Spleen (tissue), 11 donors: ENCODE data around the gene HOXD4. TPM values are rescaled to one million over a fixed set of nuclear protein-coding genes. Genes with fewer than 3 reads are reported as not detected.

Experiments
- DNase-seq: peaks from one replicate; pipeline ENCODE4 v3.0.0-alpha.2; 2020
- H3K27ac ChIP-seq, 8 donors: fragments of 200-600 bp; sonication (generic) in 7 of 8; 1 replicate in 4 of 8; 2 replicates in 4 of 8; pipeline versions ENCODE4 v1.5.0 to v1.8.0; 2016 to 2021; ENCODE audit warnings: inconsistent platforms in 4 of 8, mild to moderate bottlenecking in 4 of 8, moderate library complexity in 1 of 8
- H3K27me3 ChIP-seq, 7 donors: fragments of 200-600 bp; sonication (generic) in 6 of 7; replicated peaks in 1 of 7; 1 replicate in 4 of 7; 2 replicates in 3 of 7; pipeline versions ENCODE4 v1.5.0 to v1.8.0; 2016 to 2021; ENCODE audit warnings: inconsistent platforms in 3 of 7, mild to moderate bottlenecking in 1 of 7
- H3K36me3 ChIP-seq, 6 donors: fragments of 200-600 bp; sonication (generic) in 5 of 6; 1 replicate in 4 of 6; 2 replicates in 2 of 6; pipeline versions ENCODE4 v1.5.0 to v1.8.0; 2016 to 2021; ENCODE audit warnings: inconsistent platforms in 2 of 6
- H3K4me1 ChIP-seq, 6 donors: fragments of 200-600 bp; sonication (generic) in 5 of 6; 1 replicate in 3 of 6; 2 replicates in 3 of 6; pipeline versions ENCODE4 v1.5.0 to v1.8.0; 2016 to 2021; ENCODE audit warnings: inconsistent platforms in 3 of 6
- H3K4me3 ChIP-seq, 8 donors: fragments of 200-600 bp; sonication (generic) in 7 of 8; 1 replicate in 4 of 8; 2 replicates in 4 of 8; pipeline versions ENCODE4 v1.5.0 to v1.8.0; 2016 to 2021; ENCODE audit warnings: inconsistent platforms in 4 of 8, mild to moderate bottlenecking in 4 of 8, moderate library complexity in 2 of 8
- H3K9me3 ChIP-seq, 8 donors: fragments of 200-600 bp; sonication (generic) in 7 of 8; 1 replicate in 4 of 8; 2 replicates in 4 of 8; pipeline versions ENCODE4 v1.5.0 to v1.8.0; 2016 to 2021; ENCODE audit warnings: inconsistent platforms in 4 of 8
- POLR2A ChIP-seq, 3 donors: fragments of 450-650 bp; IDR thresholded peaks; one replicate each; pipeline ENCODE4 v1.5.1; 2017; ENCODE audit warnings: antibody characterized with exemption in 3 of 3, mild to moderate bottlenecking in 1 of 3
- POLR2AphosphoS5 ChIP-seq, 3 donors: sonication (generic); formaldehyde crosslinking; IDR thresholded peaks; one replicate each; pipeline ENCODE4 v1.5.1; 2017; ENCODE audit warnings: antibody characterized with exemption in 3 of 3
- WGBS, 5 donors: extraction: QIAGEN DNeasy Blood & Tissue Kit in 3 of 5; methylation state at CpG; one replicate each; pipeline versions ENCODE4 v1.1.5 to v1.1.7; 2013 to 2018; 5-methylcytosine and 5-hydroxymethylcytosine counted together
- intact Hi-C: fragments of 100-400 bp; cut with DNase I; formaldehyde crosslinking; loops from one replicate; pipeline ENCODE4 v1.15.0; 2023; ENCODE audit warnings: low total_unique reads
- polyA plus RNA-seq, 3 donors: library from polyadenylated mRNA; stranded (reverse); fragments of 200-250 nt; gene quantifications; one replicate each; pipeline ENCODE4 v1.2.1, GENCODE V29; 2013
- total RNA-seq, 7 donors: library from RNA; depleted of rRNA in 3 of 7; stranded (reverse); fragments of >200 nt in 3 of 7; fragmentation: NEBNext Ultra II Directional in 4 of 7; extraction: Animal tissue kit (Norgen Biotek cat#: 25700) in 4 of 7; gene quantifications; one replicate each; pipeline versions ENCODE4 v1.1.0 to v1.2.1, GENCODE V29; 2016 to 2021
- TF ChIP-seq, protein P1 (sequence below), 11 experiments: fragments of 200-600 bp in 7 of 11; fragments of 450-650 bp in 4 of 11; sonication (generic) in 4 of 11; IDR thresholded peaks in 8 of 11; conservative IDR thresholded peaks in 3 of 11; 1 replicate in 7 of 11; 2 replicates in 4 of 11; pipeline versions ENCODE4 v1.4.0 to v1.8.0; 2016 to 2021; ENCODE audit warnings: antibody characterized with exemption in 11 of 11, inconsistent platforms in 4 of 11, mild to moderate bottlenecking in 1 of 11
- donor health status: healthy with polysubstance abuse.
- donor health status: DM: no; HTN: no; CAD: no; lungs with moderate emphysema.
- donor health status: DM: no; HTN: no; CAD: no.
- donor health status: Bipolar disorder and iron deficiency.
- donor health status: healthy.
- donor health status: DM: no; HTN: no; CAD: no.
- donor health status: DM: yes; HTN: yes; CAD: no.

Gene HOXD4
- total and polyA plus RNA-seq, 10 donors = 0.88 to 9.8 (median 6.5) TPM

- H3K9me3 ChIP-seq = peaks cover 0 to 8% (median 0%) of the 10 kb centered on the region in 8 donors
- peaks cover 12 to 59% (median 38%) of the 10 kb centered on the region in 6 donors for H3K4me1 ChIP-seq
- intact Hi-C loops = no loop called here
Observed at GRCh38 chr2:176105078-176105729, 46.1 kb upstream of the HOXD4 start.

DNA sequence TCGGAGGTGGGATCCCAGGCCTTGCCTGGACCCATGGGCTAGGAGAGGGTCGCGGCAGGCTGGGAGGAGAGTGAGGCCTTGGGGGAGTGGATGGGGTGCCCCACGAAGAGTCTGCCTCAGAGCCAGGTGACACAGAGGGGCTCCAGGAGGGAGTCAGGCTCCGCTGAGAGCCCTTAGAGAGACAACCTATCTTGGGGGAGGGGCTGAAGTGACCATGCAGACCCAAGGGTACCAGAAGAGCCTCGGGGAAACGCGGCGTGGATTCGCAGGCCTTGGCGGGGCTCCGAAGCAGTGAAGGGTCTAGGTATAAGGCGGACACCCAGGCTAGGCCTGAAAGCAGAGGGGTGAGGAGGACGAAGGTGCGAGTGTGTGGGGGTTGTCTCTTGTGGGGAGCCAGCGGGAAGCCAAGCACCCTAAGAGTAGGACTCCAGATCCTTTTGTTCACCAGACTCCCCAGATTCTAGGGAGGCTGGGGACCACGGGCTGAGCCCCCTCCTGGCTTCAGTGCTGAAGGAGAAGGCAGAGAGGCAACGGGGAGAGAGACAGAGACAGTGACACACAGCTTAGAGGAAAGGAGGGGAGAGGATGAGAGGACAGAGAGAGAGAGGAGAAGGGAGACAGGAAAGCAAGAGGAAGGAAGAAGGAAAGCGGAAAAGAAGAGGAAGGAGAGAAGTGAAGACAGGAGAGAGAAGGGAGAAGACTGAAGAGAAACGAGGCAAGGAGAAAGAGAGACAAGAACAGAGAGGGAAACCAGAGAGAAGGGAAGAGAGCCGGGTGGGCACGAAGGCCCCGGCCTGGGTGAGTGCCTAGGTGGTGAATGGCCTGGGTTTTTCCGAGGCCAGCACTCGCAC lies 45.4 kb upstream of the HOXD4 start:
- intact Hi-C loops = no loop called here
- no peak for TF ChIP-seq POLR2AphosphoS5 (IDR thresholded peaks at IDR 0.05)
- TF ChIP-seq POLR2A (IDR thresholded peaks at IDR 0.05) = no peak
- TF ChIP-seq, protein P1, sequence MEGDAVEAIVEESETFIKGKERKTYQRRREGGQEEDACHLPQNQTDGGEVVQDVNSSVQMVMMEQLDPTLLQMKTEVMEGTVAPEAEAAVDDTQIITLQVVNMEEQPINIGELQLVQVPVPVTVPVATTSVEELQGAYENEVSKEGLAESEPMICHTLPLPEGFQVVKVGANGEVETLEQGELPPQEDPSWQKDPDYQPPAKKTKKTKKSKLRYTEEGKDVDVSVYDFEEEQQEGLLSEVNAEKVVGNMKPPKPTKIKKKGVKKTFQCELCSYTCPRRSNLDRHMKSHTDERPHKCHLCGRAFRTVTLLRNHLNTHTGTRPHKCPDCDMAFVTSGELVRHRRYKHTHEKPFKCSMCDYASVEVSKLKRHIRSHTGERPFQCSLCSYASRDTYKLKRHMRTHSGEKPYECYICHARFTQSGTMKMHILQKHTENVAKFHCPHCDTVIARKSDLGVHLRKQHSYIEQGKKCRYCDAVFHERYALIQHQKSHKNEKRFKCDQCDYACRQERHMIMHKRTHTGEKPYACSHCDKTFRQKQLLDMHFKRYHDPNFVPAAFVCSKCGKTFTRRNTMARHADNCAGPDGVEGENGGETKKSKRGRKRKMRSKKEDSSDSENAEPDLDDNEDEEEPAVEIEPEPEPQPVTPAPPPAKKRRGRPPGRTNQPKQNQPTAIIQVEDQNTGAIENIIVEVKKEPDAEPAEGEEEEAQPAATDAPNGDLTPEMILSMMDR (IDR thresholded peaks at IDR 0.05 in 8 of 11, conservative IDR thresholded peaks at IDR 0.05 in 3 of 11) = no peak
- Histone ChIP-seq H3K36me3 (no peaks in the 10 kb centered on the region), H3K27me3 (peaks cover 27 to 100% (median 99%) of the 10 kb centered on the region in 7 donors), H3K9me3 (peaks cover 0 to 5% (median 0%) of the 10 kb centered on the region in 8 donors), H3K4me1 (peaks cover 10 to 56% (median 34%) of the 10 kb centered on the region in 6 donors), H3K27ac (no peak overlapping the region), H3K4me3 (peak overlapping the region in 3 of 8 donors; percentile 23 to 62 (median 26))
- WGBS, 5 donors = 6 to 10% (median 7%) methylated on average over 25 of the region's 25 CpGs
- DNase-seq = no peak

More at GRCh38 chr2:176105078-176105729, 46.1 kb upstream of the HOXD4 start:
- DNase-seq = no peak
- H3K27me3 ChIP-seq = peaks cover 23 to 100% (median 99%) of the 10 kb centered on the region in 7 donors
- peak overlapping the region in 1 of 8 donors; percentile 30 for H3K4me3 ChIP-seq
- TF ChIP-seq, protein P1 (IDR thresholded peaks at IDR 0.05 in 8 of 11, conservative IDR thresholded peaks at IDR 0.05 in 3 of 11) = no peak
- TF ChIP-seq POLR2A (IDR thresholded peaks at IDR 0.05) = no peak
- TF ChIP-seq POLR2AphosphoS5 (IDR thresholded peaks at IDR 0.05) = no peak
- WGBS, 5 donors = 8 to 11% (median 10%) methylated on average over 25 of the region's 25 CpGs
- H3K36me3 ChIP-seq = no peaks in the 10 kb centered on the region
- no peak overlapping the region for H3K27ac ChIP-seq

DNA sequence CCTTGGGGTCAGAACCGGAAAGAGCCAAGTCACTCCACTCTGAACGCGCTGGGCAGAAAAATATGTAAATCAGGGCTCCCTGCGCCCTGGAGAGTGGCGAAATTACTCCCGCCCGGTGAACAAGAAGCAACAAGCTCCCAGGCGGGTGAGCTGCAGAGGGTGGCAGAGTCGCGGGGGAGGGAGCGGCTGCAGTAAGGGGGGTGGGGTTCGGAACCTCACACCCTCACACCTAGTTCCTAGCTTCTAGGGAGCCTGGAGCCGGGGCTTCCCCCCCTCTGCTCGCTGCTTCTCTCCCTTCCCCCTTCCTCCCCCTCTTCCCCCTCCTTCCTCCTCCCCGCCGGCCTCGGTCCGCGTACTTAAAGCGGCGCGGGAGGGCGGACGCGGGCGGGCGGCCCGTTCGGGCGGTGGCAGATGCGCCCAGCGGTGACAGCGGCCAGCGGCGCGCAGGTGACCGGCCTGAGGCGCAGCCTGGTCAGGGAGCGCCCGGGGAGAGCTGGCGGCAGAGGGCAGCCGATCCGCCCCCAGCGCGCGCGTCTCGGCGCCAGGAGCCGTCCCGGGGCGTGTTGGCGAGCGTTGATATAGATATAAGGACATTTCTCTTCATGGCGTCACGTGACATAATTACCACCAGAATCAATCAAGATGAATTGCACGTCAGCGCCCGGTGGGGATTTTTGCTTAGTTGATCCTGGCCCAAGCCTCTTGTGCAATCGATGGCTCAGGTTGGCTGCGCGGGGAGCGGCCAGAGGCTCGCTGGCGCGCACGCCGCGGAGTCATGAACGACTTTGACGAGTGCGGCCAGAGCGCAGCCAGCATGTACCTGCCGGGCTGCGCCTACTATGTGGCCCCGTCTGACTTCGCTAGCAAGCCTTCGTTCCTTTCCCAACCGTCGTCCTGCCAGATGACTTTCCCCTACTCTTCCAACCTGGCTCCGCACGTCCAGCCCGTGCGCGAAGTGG lies 44.5 kb upstream of the HOXD4 start, which contains the start of gene HOXD11:
TSS of gene HOXD11 (plus strand) at position 700 of the 959 bp plus-strand sequence. CDS start at position 776, 76 bp downstream.
- Histone ChIP-seq H3K9me3 (peaks cover 0 to 5% (median 0%) of the 10 kb centered on the region in 8 donors), H3K4me1 (peaks cover 10 to 63% (median 40%) of the 10 kb centered on the region in 6 donors), H3K36me3 (no peaks in the 10 kb centered on the region), H3K27ac (no peak within 1 kb of the TSS), H3K4me3 (peak within 1 kb of the TSS in 7 of 8 donors; percentile 2 to 62 (median 25)), H3K27me3 (peaks cover 29 to 100% (median 99%) of the 10 kb centered on the region in 7 donors)
- TF ChIP-seq POLR2A (IDR thresholded peaks at IDR 0.05) = no peak
- TF ChIP-seq, protein P1 (IDR thresholded peaks at IDR 0.05 in 8 of 11, conservative IDR thresholded peaks at IDR 0.05 in 3 of 11) = no peak
- no peak for TF ChIP-seq POLR2AphosphoS5 (IDR thresholded peaks at IDR 0.05)
- WGBS, 5 donors = 3 to 8% (median 7%) methylated on average over 42 to 84 of the region's 85 CpGs
- intact Hi-C loops = no loop called here
- no peak for DNase-seq
